H1 (cell line): ENCODE measurements around the gene PGAP3. TPM values are rescaled to one million over a fixed set of nuclear protein-coding genes. Genes with fewer than 3 reads are reported as not detected.
A peak's percentile ranks its signal among the peaks of the same experiment; 100 is the strongest.

ENCODE experiments used
- ASH2L ChIP-seq: fragments of 200-600, 300-600 bp; sonication (generic); IDR thresholded peaks from one replicate; pipeline ENCODE4 v1.7.1; 2017; ENCODE audit warnings: low read length
- CHD7 ChIP-seq: fragments of 300-600 bp; sonication (generic); IDR thresholded peaks from 2 replicates; pipeline ENCODE4 v1.7.1; 2012; ENCODE audit warnings: low read length, moderate library complexity, mild to moderate bottlenecking, inconsistent platforms; ENCODE audit not compliant: insufficient replicate concordance
- CREB1 ChIP-seq: IDR thresholded peaks from 2 replicates; pipeline ENCODE4 v1.6.1; 2012; ENCODE audit warnings: inconsistent platforms
- EZH2 ChIP-seq: fragments of 200-600 bp; sonication (generic); IDR thresholded peaks from 2 replicates; pipeline ENCODE4 v1.7.1; 2012; ENCODE audit warnings: low read depth, mild to moderate bottlenecking, moderate library complexity, low read length, inconsistent platforms; ENCODE audit not compliant: severe bottlenecking
- GTF2F1 ChIP-seq: IDR thresholded peaks from 2 replicates; pipeline ENCODE4 v1.6.1; 2012; ENCODE audit warnings: low read depth, low read length, improper control_type of control experiment, borderline replicate concordance
- JUND ChIP-seq: IDR thresholded peaks from 2 replicates; pipeline ENCODE4 v1.6.1; 2011; ENCODE audit warnings: mild to moderate bottlenecking, improper control_type of control experiment, low read length
- POLR2AphosphoS5 ChIP-seq: IDR thresholded peaks from 2 replicates; pipeline ENCODE4 v1.6.1; 2011; ENCODE audit warnings: low read depth, low read length
- RNF2 ChIP-seq: fragments of 200-900, 300-1000 bp; sonication (generic); IDR thresholded peaks from 2 replicates; pipeline ENCODE4 v1.7.1; 2016; ENCODE audit warnings: borderline replicate concordance, low read depth, mild to moderate bottlenecking, antibody characterized with exemption, low read length; ENCODE audit not compliant: poor library complexity, severe bottlenecking; ENCODE audit errors: missing control alignments
- SIN3A ChIP-seq, 2 experiments: IDR thresholded peaks in 1 of 2; conservative IDR thresholded peaks in 1 of 2; 2 replicates each; pipeline ENCODE4 v1.6.1; 2011 to 2012; ENCODE audit warnings: low read length in 2 of 2, improper control_type of control experiment in 1 of 2, low read depth in 1 of 2, mild to moderate bottlenecking in 1 of 2
- SIRT6 ChIP-seq: IDR thresholded peaks from one replicate; pipeline ENCODE4 v1.7.1; 2012; ENCODE audit warnings: low read length, inconsistent platforms
- SIX5 ChIP-seq: IDR thresholded peaks from 2 replicates; pipeline ENCODE4 v1.6.1; 2011; ENCODE audit warnings: mild to moderate bottlenecking, low read depth, low read length
- polyA plus RNA-seq, 7 experiments: library from polyadenylated mRNA; depleted of rRNA in 3 of 7; stranded (reverse) in 5 of 7; unstranded in 2 of 7; fragments of >200 nt in 5 of 7; fragments of 200-250 nt in 2 of 7; gene quantifications; 1 replicate in 5 of 7; 2 replicates in 1 of 7; 4 replicates in 1 of 7; pipeline versions ENCODE4 v1.2.1 to v1.2.3, GENCODE V29; 2011 to 2013; ENCODE audit warnings: missing spikeins in 2 of 7, mixed read lengths in 2 of 7
- total RNA-seq: library from RNA; stranded (reverse); fragmentation: NEBNext Ultra II Directional; extraction: Animal tissue kit (Norgen Biotek cat#: 25700); gene quantifications from 2 replicates; pipeline ENCODE4 v1.2.1, GENCODE V29; 2021

Gene PGAP3
- total and polyA plus RNA-seq, 2 of the 8 experiments (the other 6 are each of a cell fraction or from before 2014, with no cell fraction given) = 21.0 to 30.7 TPM

- TF ChIP-seq CHD7 (no peak), SIN3A (conservative IDR thresholded peaks at IDR 0.05 in 1 of 2, IDR thresholded peaks at IDR 0.05 in 1 of 2; ENCODE audit: low read depth in 1 of 2, low read length in 2 of 2) (no peak), ASH2L (peak; percentile 67), CREB1 (no peak), SIX5 (no peak), SIRT6 (no peak), EZH2 (peak; percentile 57), RNF2 (peak; percentile 21), GTF2F1 (no peak), POLR2AphosphoS5 (no peak), JUND (no peak)
These were observed 60.7 kb downstream of the PGAP3 start (continued) for GRCh38 chr17:39627047-39627711.
